K562 (cell line): ENCODE results near the gene ZNF165. TPM values are rescaled to one million over a fixed set of nuclear protein-coding genes. Genes with fewer than 3 reads are reported as not detected.
A peak's percentile ranks its signal among the peaks of the same experiment; 100 is the strongest.

Experiments used
- BHLHE40 ChIP-seq: IDR thresholded peaks from 2 replicates; pipeline ENCODE4 v1.6.1; 2011; ENCODE audit warnings: low read length, improper control_type of control experiment
- CTBP1 ChIP-seq: fragments of 450-650 bp; IDR thresholded peaks from 2 replicates; pipeline ENCODE4 v1.6.1; 2016; ENCODE audit warnings: borderline replicate concordance
- EZH2 ChIP-seq: IDR thresholded peaks from 2 replicates; pipeline ENCODE4 v1.6.1; 2012; ENCODE audit warnings: low read depth, mild to moderate bottlenecking, inconsistent platforms, low read length, borderline replicate concordance
- HSF4 ChIP-seq: fragments of 250-450 bp; sonication (Bioruptor Pico); IDR thresholded peaks from 2 replicates; pipeline ENCODE4 v2.1.2; 2022; ENCODE audit warnings: mild to moderate bottlenecking, moderate library complexity, borderline replicate concordance
- MTF1 ChIP-seq: fragments of 250-450 bp; sonication (Bioruptor Pico); IDR thresholded peaks from 2 replicates; pipeline ENCODE4 v1.9.0; 2021; ENCODE audit warnings: moderate library complexity, mild to moderate bottlenecking, inconsistent platforms, borderline replicate concordance
- OTX1 ChIP-seq: fragments of 450-650 bp; formaldehyde crosslinking; IDR thresholded peaks from 2 replicates; pipeline ENCODE4 v1.4.0; 2022; ENCODE audit warnings: mild to moderate bottlenecking
- PHTF2 ChIP-seq: fragments of 250-450 bp; sonication (Bioruptor Pico); IDR thresholded peaks from 2 replicates; pipeline ENCODE4 v1.5.0; 2021; ENCODE audit warnings: mild to moderate bottlenecking
- RAD21 ChIP-seq, 2 experiments: fragments of 250-450 bp in 1 of 2; fragments of 450-650 bp in 1 of 2; sonication (Bioruptor Pico) in 1 of 2; formaldehyde crosslinking in 1 of 2; IDR thresholded peaks in 1 of 2; conservative IDR thresholded peaks in 1 of 2; 2 replicates each; pipeline versions ENCODE4 v1.4.0 to v1.8.0; 2020 to 2022; ENCODE audit warnings: mild to moderate bottlenecking in 2 of 2, moderate library complexity in 1 of 2
- SMAD4 ChIP-seq: fragments of 250-450 bp; sonication (Bioruptor Pico); conservative IDR thresholded peaks from 2 replicates; pipeline ENCODE4 v1.8.0; 2021; ENCODE audit warnings: inconsistent platforms, mild to moderate bottlenecking, moderate library complexity
- ZBTB7A ChIP-seq: IDR thresholded peaks from 2 replicates; pipeline ENCODE4 v1.6.1; 2011; ENCODE audit warnings: low read depth, mild to moderate bottlenecking, low read length, moderate library complexity, borderline replicate concordance; ENCODE audit not compliant: control insufficient read depth
- ZNF133 ChIP-seq: fragments of 250-450 bp; sonication (Bioruptor Pico); IDR thresholded peaks from 2 replicates; pipeline ENCODE4 v1.4.0; 2020; ENCODE audit warnings: mild to moderate bottlenecking
- ZNF134 ChIP-seq: fragments of 250-450 bp; sonication (Bioruptor Pico); conservative IDR thresholded peaks from 2 replicates; pipeline ENCODE4 v1.4.0; 2020
- ZNF311 ChIP-seq: fragments of 250-450 bp; sonication (Bioruptor Pico); IDR thresholded peaks from 2 replicates; pipeline ENCODE4 v1.4.0; 2020; ENCODE audit warnings: mild to moderate bottlenecking, moderate library complexity
- polyA plus RNA-seq, 8 experiments: library from polyadenylated mRNA; depleted of rRNA in 4 of 8; stranded (reverse) in 5 of 8; unstranded in 3 of 8; fragments of >200 nt; fragmentation: Nextera tagmentation in 2 of 8; fragmentation: Illumina TruSeq in 1 of 8; extraction: Ambion mirVana in 2 of 8; extraction: Trizol in 1 of 8; gene quantifications; 2 replicates each; pipeline versions ENCODE4 v1.2.1 to v1.2.3, GENCODE V29; 2011 to 2014; ENCODE audit warnings: inconsistent platforms in 1 of 8, missing spikeins in 1 of 8
- total RNA-seq, 7 experiments: library from RNA; depleted of rRNA in 6 of 7; stranded (reverse); fragments of >200 nt in 6 of 7; fragmentation: Illumina TruSeq in 2 of 7; extraction: Trizol in 2 of 7; gene quantifications; 2 replicates each; pipeline versions ENCODE4 v1.2.1 to v1.2.3, GENCODE V29; 2011 to 2021; ENCODE audit warnings: low replicate concordance in 1 of 7
- TF ChIP-seq, protein P1 (sequence below), 3 experiments: fragments of 200-800 bp in 1 of 3; fragments of 250-450 bp in 1 of 3; fragments of 450-650 bp in 1 of 3; sonication (Bioruptor Pico) in 1 of 3; sonication (Bioruptor generic) in 1 of 3; formaldehyde crosslinking in 1 of 3; IDR thresholded peaks; 2 replicates each; pipeline versions ENCODE4 v1.6.1 to v1.8.0; 2016 to 2022; ENCODE audit warnings: mild to moderate bottlenecking in 2 of 3, missing genetic modification characterization in 2 of 3, missing compliant biosample characterization in 1 of 3, moderate library complexity in 1 of 3
- TF ChIP-seq, protein P2 (sequence below): fragments of 450-650 bp; formaldehyde crosslinking; IDR thresholded peaks from 2 replicates; pipeline ENCODE4 v1.4.0; 2020; ENCODE audit warnings: mild to moderate bottlenecking, moderate library complexity
- TF ChIP-seq, protein P3 (sequence below): fragments of 200-800 bp; sonication (Bioruptor generic); IDR thresholded peaks from 2 replicates; pipeline ENCODE4 v1.6.1; 2017; ENCODE audit warnings: missing genetic modification characterization, missing compliant biosample characterization

ZNF165 gene
- total and polyA plus RNA-seq, 9 of the 15 experiments (the other 6 are each of a cell fraction or from before 2014, with no cell fraction given), result 0.82 to 3.6 (median 1.2) TPM

DNA sequence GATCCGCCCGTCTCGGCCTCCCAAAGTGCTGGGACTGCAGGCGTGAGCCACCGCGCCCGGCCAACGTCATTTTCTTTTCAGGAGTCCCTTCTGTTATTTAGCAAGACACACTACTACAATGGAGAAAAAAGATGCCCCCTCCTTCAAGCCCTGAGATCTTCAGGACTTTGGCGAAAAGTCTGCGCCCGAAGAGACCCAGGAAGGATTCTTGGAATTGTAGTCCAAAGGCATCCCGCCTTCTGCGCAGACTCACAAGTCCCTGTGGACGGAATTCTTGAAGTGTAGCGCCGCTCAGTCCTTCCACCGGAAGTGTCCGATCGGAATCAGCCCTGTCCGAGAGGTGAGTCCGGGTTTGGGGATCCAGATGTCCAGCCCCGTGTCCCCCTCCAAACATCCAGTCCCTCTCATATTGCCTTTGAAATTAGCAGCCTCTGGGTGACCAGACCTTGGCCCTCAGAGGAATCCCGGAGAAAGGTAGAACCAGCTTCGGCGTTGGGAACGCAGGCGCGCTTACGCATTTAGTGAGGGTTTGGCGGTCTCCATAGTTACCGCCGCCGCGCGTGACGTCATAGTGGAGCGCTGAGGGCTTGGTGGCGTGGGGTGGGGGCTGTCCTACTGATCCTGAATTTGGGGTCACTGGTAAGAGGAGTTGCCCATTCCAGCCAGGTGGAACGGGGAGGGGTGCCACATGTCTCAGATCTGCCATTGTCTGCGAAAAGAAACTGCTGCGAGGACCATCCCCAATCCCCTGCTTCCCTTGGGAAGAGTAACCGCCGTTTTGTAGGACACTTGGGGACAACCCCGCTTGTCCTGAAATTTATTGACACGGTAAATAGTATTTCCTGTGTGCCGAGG is 490 bp downstream of the ZNF165 start (continued):
- TF ChIP-seq ZNF311 (peak; percentile 32; the same call in 1 of the 2 replicates), PHTF2 (CRISPR knock-in tag) (no peak), HSF4 (no peak), BHLHE40 (peak; percentile 16; the same call in 1 of the 2 replicates), RAD21 (CRISPR knock-in tag; conservative IDR thresholded peaks at IDR 0.05 in 1 of 2, IDR thresholded peaks at IDR 0.05 in 1 of 2) (no peak; a peak in 2 of 4 replicates), MTF1 (CRISPR knock-in tag) (peak; percentile 29; the same call in 1 of the 2 replicates), CTBP1 (peak; percentile 57), EZH2 (no peak), OTX1 (CRISPR knock-in tag) (no peak; the same call in none of the 2 replicates), SMAD4 (CRISPR knock-in tag) (peak; percentile 97), ZNF134 (CRISPR knock-in tag) (peak; percentile 69), ZBTB7A (peak; percentile 54; the same call in 1 of the 2 replicates), ZNF133 (CRISPR knock-in tag) (no peak)
- TF ChIP-seq, protein P1, sequence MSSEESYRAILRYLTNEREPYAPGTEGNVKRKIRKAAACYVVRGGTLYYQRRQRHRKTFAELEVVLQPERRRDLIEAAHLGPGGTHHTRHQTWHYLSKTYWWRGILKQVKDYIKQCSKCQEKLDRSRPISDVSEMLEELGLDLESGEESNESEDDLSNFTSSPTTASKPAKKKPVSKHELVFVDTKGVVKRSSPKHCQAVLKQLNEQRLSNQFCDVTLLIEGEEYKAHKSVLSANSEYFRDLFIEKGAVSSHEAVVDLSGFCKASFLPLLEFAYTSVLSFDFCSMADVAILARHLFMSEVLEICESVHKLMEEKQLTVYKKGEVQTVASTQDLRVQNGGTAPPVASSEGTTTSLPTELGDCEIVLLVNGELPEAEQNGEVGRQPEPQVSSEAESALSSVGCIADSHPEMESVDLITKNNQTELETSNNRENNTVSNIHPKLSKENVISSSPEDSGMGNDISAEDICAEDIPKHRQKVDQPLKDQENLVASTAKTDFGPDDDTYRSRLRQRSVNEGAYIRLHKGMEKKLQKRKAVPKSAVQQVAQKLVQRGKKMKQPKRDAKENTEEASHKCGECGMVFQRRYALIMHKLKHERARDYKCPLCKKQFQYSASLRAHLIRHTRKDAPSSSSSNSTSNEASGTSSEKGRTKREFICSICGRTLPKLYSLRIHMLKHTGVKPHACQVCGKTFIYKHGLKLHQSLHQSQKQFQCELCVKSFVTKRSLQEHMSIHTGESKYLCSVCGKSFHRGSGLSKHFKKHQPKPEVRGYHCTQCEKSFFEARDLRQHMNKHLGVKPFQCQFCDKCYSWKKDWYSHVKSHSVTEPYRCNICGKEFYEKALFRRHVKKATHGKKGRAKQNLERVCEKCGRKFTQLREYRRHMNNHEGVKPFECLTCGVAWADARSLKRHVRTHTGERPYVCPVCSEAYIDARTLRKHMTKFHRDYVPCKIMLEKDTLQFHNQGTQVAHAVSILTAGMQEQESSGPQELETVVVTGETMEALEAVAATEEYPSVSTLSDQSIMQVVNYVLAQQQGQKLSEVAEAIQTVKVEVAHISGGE (CRISPR knock-in tag; IDR thresholded peaks at IDR 0.05), result peak; percentile 99 to 100 (median 99)
- TF ChIP-seq, protein P2, sequence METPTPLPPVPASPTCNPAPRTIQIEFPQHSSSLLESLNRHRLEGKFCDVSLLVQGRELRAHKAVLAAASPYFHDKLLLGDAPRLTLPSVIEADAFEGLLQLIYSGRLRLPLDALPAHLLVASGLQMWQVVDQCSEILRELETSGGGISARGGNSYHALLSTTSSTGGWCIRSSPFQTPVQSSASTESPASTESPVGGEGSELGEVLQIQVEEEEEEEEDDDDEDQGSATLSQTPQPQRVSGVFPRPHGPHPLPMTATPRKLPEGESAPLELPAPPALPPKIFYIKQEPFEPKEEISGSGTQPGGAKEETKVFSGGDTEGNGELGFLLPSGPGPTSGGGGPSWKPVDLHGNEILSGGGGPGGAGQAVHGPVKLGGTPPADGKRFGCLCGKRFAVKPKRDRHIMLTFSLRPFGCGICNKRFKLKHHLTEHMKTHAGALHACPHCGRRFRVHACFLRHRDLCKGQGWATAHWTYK (CRISPR knock-in tag), result no peak; the same call in 1 of the 2 replicates
- TF ChIP-seq, protein P3, sequence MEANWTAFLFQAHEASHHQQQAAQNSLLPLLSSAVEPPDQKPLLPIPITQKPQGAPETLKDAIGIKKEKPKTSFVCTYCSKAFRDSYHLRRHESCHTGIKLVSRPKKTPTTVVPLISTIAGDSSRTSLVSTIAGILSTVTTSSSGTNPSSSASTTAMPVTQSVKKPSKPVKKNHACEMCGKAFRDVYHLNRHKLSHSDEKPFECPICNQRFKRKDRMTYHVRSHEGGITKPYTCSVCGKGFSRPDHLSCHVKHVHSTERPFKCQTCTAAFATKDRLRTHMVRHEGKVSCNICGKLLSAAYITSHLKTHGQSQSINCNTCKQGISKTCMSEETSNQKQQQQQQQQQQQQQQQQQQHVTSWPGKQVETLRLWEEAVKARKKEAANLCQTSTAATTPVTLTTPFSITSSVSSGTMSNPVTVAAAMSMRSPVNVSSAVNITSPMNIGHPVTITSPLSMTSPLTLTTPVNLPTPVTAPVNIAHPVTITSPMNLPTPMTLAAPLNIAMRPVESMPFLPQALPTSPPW (CRISPR knock-in tag), result peak; percentile 85
